HG02938 (cell line): Measurements from ENCODE around the gene HDAC4.

Experiments
- ATAC-seq: cut with Tn5 transposase; IDR thresholded peaks from one replicate; pipeline ENCODE4 v1.9.1; 2021; ENCODE audit warnings: mild to moderate bottlenecking, moderate library complexity; ENCODE audit not compliant: unreplicated experiment

The HDAC4 gene

DNA sequence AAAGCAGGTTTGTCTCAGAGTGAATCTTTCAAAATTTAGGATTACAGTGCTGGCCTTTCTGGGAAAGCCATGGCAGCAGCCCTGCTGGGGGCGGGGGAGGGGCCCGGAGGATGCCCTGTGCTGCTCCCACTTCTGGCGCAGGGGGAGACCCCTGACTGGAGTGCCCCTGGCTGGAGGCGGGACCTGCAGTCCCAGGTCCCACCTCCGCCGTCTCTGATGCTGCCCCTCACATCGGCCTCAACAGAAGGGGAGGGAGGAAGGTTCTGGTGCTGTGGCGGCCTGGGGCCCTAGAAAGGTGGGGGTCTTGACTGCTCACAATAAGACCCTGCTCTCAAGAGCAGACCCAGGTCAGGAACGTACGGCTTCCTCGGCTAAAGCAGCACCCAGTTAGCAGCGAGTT, 336.6 kb downstream of the HDAC4 start:
- ATAC-seq = no peak

DNA sequence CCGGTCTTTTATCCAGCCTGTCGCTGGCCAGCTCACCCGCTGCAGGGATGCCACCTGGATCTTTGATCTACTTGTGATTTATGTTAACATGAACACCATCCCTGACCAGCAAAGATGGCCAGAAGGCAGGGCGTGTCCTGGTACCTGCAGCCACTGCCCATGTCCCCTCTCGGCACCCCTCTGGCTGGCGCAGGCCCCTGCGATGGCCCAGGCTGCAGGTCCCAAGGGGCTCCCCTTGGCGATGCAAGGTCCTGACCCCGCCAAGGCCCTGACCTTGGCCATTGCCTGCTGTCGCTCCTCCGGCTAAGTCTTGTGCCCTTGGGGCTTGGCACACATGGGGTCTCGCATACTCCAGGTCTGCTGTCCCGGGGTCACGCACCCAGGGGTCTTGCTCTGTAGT, 338.1 kb downstream of the HDAC4 start:
- ATAC-seq = no peak

DNA sequence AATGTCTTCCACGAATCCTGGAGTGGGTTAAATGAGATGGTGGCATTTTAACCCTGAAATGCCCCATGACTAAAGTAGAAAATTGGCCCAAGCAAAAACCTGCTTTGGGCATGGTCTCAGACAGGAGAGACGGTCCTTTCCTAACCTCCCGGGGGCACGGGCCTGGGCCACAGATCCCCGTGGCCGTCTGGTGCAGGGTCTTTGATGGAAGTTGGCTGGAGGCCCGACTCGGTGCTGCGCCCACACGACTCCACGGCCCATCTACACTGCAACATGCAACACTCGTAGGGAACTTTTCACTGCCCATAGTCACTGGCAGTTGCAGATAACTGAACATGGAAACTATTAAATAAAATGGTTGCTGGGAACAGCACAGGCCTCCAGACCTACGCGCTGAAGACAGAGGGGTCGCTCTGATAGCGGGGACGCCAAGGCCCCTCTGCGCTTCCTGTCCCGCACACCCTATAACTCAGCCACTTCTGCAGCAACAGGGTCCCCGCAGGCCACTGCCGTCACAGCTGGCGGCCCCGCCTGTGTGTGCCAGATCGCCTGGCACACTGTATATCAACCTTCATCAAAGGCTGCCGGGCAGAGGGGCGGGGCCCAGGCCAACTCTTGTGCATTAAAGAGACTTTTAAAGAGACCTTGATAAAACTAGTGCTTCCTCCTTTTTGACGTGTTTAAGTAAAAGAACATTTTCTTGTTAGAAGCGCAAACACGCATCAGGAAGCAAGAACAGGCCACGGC, 338.8 kb downstream of the HDAC4 start:
- ATAC-seq = no peak

DNA sequence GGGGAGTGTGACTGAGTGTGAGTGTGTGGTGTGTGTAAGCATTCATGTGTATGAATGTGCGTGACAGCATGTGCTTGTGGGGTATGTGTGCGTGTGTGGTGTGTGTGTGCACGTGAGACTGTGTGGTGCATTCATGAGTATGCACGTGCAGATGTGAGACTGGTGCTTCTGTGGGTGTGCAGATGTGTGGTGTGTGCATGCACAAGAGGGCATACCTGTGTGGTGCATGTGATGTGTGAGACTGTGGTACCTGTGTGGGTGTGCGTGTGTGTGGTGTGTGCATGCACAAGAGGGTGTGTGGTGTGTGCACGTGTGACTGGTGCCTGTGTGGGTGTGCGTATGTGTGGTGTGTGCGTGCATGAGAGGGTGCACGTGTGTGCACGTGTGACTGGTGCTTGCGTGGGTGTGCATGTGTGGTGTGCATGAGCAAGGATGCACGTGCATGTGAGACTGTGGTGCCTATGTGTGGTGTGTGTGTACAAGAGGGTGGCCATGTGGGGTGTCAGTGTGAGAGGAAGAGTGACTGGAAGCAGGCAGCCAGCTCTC, 339.6 kb downstream of the HDAC4 start:
- ATAC-seq = no peak

DNA sequence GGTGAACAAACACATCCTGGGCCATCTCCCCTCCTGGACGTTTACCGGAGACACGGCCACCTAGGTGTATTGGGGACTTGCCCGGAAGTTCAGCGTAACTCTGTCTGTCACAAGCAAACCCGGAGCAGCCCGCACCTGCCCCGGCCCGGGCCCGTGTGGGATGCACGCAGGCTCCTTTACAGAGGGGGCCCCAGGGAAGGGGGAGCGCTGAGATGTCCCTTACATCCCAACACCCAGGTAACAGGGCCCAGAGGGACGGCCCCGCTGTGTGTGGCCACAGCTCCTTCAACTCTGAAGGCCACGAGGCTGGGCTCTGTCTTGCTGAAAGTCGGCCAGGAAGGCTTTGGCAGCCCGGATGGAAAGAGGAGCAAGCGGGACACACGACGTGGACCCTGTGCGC, 340.1 kb downstream of the HDAC4 start:
- no peak for ATAC-seq

DNA sequence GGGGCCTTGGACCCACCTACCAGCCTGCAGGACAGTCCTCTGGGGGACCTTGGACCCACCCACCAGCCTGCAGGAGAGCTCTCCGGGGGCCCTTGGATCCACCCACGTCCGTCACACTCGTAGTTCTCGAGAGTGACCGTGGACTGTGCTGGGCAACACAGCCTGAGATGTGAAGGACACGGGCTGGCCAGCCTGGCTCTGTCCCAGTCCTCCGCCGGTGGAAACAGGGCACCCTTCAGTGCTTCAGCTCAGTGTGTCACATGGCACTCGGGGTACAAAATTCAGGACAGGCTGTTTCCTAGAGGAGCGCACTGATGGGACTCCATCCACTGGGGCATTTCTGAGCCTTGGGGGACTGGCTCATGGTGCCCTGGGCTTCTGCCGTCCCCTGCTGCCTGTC, 341.0 kb downstream of the HDAC4 start:
- no peak for ATAC-seq

DNA sequence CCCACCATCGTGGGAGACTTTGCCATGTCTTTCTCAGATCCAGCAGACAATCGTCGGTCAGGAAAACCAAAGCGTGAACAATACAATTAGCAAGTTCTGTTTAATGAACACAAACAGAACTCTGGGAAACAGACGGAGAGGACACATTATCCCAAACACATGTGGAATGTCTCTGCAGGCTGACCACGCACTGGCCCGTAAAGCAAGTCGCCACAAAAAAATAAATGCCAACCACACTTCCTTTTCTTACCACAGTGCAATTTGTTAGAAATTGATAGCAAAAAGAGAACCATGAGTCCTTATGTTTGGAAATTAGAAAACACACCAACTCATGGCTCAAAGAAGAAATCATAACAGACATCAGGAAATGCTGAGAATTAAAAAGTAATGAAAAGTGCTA, 342.1 kb downstream of the HDAC4 start:
- ATAC-seq = no peak

DNA sequence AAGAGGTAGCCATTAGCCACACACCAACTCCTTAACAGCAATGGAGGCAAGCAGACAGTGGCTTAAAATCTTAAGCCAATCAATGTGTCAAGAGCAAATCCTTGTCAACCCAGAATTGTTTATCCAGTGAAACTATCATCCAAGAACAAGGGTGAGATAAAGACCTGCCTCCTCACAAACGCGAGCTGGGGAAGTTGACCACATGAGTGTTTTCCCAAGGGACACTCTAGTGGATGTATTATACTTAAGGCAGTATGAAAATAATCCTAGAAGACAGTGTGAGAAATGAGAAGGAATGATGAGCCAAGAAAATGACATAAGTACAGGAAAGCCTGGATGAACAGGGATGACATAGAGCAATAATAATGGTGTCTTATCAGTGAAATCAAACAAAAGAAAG, 343.3 kb downstream of the HDAC4 start:
- ATAC-seq = no peak

DNA sequence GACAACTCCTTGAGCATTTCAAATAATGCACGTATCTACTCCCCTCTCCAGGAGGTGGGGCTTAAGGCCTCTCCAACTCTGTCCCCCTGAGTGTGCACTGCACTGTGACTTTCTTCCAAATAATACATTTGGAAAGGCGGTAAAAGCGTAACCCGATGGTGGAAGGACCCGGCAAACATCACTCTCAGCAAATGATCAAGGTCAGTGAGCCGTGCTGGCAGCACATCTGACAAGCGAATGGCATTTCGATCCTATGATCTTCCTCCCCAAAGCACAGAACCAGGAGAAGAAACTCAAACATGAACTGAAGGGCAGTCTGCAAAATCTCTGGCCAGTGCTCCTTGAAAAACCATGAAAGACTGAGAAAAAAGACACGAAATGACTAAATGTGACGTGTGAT, 344.2 kb downstream of the HDAC4 start:
- no peak for ATAC-seq

DNA sequence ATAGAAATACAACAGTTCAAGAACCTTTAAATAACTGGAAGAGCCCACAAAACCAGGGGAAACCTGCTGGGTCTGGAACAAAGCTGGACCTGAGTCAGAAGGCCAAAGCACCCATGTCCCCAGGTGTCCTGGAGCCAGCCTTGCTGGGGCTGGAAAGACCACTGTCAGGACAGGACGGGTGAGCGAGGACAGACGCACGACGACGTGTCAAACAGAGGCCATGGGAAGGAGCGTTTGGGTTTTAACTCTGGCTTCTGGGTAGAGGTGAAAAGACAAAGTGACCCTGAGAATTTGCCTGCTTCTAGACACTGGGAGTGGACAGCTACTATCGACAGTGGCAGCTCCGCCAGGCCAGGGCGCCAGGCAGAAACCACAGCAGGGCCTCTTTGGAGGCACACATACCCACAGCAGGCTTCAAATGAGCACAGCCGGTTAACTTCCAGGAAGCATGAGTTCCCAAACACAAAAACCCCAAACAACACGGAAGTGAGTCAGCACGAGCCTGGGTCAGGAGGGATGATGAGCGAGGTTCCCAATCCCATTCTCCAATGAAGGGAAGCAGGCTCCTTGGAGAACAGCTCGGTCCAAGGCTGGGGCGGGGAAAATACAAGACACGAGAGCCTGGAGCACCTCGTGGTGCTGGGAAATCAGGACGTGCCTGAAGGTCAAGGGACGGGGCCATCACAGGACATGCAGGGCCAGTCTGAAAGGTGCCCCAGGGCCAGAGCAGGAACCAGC, 344.9 kb downstream of the HDAC4 start:
- no peak for ATAC-seq

DNA sequence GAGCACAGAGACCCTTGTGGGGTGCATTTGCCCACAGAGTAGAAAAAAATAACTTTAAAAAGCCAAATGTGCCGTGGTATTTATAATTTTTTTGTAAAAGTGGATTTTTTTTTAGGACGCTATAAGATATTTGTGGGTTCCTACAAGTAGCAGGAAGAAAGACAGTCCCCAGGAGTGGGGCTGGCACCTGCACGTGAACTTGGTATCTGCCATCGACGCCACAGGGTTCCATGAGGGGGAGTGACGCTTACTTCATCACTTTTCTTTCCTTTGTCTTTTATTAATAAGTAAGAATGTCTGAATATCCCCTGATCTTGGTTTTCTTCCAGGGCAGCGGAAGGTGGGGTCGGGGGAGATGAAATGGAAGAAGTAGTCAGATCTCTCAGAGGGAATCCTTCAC, 345.9 kb downstream of the HDAC4 start:
- ATAC-seq = no peak

DNA sequence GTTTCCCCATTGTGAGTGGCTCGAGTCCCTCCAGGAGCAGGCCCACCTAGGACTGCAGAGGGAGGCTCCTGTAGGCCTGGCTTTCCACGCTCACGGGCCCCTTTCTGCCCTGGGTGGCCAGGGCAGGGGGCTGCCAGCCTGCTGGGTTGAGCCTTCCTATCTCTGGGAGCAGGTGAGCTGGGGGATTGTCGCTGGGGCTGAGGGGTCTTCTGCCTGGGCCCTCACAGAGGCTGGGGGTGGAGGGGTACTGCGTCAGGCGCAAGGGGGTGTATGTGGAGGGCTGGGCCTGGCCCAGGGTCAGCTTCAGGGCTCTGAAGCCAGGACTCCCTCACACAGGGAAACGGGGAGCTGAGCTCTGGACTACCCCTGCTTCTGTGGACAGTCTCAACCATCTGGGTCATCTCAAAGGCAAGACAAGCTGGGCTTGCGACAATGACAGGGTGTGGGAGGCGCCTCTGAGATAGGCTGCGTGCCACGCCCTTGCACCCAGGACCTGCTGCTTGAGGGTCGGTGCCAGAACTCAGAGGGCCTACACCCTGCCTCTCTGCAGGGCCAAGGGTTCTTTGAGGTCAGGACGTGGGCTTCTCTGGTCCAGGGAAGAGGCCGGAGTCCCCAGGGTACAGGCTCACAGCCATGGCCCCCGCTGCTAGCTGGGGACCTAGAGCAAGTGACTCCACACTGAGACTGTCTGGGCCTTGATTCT, 346.9 kb downstream of the HDAC4 start:
- no peak for ATAC-seq

DNA sequence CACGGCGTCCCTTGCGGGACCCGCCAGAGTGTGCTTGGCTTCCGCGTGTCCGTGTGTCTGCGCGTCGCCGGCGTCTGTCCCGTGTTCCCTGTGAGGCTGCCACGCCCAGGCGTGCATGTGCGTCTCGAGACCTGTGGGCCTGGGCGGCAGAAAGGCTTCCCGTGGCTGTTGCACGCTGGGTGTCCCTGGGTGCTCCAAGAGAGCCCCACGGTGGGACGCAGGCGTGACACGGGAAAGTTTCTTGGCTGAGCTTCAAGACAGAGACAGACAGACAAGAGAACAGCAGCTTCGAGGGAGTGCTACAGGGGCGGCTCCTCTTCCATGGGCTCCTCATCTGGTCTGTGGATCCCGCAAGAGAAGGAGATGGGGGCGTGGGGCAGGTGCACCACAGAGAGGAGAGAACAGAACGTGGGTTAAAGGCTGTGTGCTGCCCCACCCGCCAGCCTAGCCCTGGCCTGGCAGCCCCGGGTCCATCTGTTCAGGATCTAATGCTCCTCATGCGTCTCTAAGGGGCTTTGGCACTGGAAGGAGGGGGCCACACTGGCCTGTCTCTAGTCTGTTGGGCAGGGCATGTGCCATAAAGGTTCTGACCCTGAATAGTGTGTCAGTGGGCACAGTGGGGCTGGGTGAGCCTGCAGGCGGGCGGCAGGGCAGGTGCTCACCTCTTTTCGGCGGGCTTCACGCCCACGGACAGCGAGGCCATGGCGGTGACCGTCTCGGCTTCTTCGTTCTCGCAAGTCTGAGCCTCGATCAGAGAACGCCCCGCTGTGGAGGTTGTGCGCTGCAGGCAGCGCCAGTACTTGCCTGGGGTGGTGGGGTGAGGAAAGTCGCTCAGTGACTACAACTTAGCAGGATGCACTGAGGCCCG, 347.8 kb downstream of the HDAC4 start:
- ATAC-seq = no peak

DNA sequence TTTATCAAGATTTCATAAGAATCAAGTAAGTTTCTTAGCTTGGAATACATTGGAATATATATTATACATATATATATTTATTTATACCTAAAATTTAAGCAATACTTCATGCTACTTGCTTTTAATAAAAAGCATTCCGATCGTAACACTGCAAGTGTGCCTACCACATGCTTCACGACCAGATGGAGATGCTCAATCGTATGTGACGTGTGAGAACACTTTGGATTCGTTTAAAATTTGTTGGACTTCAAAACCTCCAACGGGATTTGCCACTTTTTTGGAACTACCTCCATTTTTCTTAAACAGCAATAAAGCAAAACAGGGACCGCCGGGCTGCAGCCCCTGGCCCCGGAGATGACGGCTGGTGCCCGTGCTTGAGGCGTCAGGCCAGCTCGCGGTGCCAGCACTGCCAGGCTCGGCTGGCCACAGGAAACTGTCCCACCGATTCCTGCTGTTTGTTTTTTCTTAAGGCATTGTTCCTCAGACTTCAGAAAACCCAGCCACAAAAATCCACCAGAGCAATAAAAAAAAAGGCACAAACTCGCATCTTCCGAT, 348.9 kb downstream of the HDAC4 start:
- ATAC-seq = no peak

DNA sequence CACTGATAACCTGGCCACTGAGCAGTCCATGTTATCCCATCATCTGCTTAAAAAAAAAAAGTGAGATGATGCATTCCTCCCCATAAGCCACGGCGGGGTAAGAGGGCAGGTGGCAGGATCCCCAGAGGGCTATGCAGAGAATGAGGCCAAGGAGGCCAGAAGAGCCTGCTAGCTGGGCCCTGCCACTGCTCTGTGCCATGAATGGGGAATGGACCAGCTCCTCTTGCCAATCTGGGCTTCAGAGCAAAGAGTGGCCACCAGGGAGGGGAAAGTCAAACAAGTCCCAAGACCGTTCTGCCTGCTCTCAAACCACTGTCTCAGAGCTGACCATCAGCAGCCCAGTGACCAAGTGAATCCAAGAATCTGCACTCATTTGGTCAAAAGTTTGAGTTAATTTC, 350.6 kb downstream of the HDAC4 start:
- no peak for ATAC-seq

DNA sequence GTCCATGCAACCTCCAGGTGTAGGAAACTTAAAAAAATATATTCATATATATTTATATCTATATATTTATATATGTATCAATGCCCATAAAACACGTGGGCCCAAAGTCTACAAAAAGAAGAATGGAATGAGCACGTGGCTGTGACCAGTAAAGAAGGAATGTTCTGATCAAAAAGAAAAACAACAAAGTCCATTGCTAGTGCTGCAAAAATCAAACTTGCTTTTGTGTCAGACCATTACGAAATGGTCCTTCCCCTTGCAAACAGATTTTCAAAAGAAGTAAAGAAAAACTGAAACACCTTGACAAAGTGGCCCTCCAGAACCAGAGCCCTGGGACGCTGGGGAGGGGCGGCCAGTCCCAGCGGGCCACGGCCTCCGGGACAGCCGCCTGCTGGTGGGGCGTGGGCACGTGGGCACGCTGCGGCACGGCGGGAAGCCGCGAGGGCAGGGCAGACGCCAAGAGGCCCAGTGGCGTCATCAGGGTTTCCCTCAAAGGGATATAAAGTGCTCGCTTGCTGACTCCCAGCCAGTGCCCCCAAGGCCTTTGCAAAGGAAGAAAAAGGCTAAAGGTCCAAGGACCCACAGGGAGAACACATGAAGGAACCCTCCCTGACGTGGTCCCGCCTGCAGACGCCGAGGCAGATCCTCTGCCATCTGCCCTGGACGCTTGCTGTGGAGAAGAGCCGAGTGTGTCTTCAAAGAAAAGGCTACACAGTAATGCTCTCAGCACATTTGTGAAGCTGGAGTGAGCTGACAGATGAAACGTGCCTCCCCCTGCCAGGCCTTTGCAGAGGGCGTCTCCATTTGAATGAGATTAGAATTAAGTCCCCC, 351.2 kb downstream of the HDAC4 start:
- ATAC-seq = no peak

DNA sequence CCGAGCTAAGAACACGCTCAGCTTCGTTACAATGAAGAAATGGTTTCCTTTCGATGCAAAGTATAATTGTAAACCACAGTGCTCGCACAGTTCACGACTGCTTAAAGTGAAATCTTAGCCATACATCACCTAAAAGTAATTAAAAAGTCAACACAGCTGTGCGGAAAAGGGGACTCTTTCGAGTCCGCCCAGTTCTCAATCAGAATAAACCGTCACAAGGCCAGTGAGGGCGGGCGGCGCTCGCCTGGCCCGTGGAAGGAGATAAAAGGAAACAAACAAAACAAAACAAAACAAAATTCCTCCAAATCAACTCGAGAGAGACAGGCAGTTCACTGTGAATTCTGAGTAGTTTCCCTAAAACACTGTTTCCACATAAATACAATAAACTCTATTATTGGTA, 352.1 kb downstream of the HDAC4 start:
- no peak for ATAC-seq

DNA sequence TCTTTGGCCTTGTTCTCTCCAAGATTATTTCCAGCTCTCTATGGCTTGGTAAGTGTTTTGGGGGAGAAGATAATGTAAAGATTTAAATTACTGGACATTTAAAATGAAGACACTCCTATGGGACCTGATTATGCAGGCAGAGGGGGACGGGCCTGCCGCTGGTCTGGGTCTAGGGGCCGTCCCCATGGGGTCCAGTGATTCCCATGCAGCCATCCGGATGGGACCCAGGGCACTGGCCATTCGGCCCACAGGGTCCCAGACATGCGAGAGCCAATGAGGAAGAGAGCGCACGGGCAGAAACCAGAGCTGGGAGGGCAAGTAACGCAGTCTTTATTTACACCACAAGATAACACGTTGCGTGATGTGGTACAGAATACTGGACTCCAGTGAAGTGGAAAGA, 353.0 kb downstream of the HDAC4 start:
- ATAC-seq = no peak

DNA sequence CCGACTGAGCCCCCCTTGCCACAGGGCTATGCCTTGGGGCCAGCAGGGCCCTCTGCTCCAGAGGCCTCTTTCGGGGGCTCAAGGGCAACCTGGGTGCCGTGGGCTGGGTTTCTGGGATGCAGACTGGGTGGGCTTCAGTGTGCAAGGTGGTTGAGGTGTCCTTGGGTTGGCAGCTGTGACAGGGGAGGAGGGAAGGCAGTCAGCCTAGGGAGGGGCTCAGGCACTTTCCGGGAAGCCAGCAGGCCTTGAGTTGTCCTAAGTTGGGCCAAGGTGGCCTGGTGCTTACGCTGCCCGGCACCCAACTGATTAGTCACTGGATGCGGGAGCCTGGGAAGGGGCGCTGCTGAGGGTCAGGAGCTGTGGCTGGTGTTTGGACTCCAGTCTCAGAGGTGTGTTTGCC, 353.4 kb downstream of the HDAC4 start:
- ATAC-seq = no peak

DNA sequence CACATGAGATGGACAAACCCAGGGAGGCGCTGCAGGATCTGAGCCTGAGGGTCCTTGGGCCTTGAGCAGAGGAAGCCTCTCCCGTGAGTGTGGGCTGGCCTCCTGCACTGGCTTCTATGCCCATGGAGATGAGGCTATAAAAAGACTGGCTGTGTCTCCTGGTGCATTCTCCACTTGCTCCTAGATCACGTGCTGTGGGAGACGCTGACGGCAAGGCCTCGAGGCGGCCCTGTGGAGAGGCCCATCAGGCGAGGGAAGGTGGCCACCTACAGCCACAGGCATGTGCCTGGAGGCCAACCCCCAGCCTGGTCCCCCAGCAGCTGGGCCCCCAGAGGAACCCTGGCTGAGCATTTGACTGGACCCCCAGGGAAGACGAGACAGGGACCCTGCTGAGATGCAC, 354.0 kb downstream of the HDAC4 start:
- ATAC-seq = no peak
